ENCODE measurements around the gene HSPB3. TPM values are rescaled to one million over a fixed set of nuclear protein-coding genes. Genes with fewer than 3 reads are reported as not detected.
"Not testable (repeated sequence)": the region's sequence is repeated elsewhere in the genome, so short reads cannot be mapped to it uniquely, and the experiment has no call there.

Gene HSPB3
- total RNA-seq, 1 donor from 2014 or later: 0.53 TPM

DNA sequence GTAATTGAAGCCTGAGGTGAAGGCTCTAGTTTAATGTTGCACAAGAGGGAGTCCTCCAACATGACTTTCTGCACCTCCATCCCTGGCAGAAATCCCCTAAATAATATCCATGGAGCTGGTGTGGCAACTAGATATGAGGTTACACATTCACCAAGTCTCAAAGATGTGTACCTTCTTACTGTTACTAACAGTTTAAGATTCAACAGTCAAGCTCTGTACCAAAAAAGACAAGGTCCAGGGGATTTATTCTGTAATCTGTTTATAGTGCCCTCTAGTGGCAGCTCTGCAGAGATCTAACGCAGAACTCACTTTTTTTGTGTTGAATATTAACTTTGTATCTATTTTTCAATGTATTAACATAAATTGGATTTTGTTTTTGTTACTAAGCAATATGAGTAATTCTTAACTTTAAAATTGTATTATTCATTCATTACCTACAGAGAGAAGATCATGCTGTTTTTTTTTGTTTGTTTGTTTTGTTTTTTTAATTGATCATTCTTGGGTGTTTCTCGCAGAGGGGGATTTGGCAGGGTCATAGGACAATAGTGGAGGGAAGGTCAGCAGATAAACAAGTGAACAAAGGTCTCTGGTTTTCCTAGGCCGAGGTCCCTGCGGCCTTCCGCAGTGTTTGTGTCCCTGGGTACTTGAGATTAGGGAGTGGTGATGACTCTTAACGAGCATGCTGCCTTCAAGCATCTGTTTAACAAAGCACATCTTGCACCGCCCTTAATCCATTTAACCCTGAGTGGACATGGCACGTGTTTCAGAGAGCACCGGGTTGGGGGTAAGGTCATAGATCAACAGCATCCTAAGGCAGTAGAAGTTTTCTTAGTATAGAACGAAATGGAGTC is 35.7 kb upstream of the HSPB3 start:
- H3K4me3 Mint-ChIP-seq; H3K4me1 Mint-ChIP-seq (ENCODE audit: unreplicated experiment); H3K27ac Mint-ChIP-seq; H3K27me3 Mint-ChIP-seq; DNase-seq (ENCODE audit: extremely low spot score, unreplicated experiment); H3K36me3 Mint-ChIP-seq; H3K9me3 Mint-ChIP-seq: not testable (repeated sequence)
- TF ChIP-seq, protein P1, sequence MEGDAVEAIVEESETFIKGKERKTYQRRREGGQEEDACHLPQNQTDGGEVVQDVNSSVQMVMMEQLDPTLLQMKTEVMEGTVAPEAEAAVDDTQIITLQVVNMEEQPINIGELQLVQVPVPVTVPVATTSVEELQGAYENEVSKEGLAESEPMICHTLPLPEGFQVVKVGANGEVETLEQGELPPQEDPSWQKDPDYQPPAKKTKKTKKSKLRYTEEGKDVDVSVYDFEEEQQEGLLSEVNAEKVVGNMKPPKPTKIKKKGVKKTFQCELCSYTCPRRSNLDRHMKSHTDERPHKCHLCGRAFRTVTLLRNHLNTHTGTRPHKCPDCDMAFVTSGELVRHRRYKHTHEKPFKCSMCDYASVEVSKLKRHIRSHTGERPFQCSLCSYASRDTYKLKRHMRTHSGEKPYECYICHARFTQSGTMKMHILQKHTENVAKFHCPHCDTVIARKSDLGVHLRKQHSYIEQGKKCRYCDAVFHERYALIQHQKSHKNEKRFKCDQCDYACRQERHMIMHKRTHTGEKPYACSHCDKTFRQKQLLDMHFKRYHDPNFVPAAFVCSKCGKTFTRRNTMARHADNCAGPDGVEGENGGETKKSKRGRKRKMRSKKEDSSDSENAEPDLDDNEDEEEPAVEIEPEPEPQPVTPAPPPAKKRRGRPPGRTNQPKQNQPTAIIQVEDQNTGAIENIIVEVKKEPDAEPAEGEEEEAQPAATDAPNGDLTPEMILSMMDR (conservative IDR thresholded peaks at IDR 0.05): peak; percentile 96

DNA sequence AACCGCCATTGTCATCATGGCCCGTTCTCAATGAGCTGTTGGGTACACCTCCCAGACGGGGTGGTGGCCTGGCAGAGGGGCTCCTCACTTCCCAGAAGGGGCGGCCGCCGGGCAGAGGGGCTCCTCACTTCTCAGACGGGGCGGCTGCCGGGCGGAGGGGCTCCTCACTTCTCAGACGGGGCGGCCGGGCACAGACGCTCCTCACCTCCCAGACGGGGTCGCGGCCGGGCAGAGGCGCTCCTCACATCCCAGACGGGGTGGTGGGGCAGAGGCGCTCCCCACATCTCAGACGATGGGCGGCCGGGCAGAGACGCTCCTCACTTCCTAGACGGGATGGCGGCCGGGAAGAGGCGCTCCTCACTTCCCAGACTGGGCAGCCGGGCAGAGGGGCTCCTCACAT is 35.0 kb upstream of the HSPB3 start:
- DNase-seq (ENCODE audit: extremely low spot score, unreplicated experiment); H3K4me1 Mint-ChIP-seq (ENCODE audit: unreplicated experiment); H3K27ac Mint-ChIP-seq; H3K27me3 Mint-ChIP-seq; H3K36me3 Mint-ChIP-seq; H3K4me3 Mint-ChIP-seq; H3K9me3 Mint-ChIP-seq: not testable (repeated sequence)

DNA sequence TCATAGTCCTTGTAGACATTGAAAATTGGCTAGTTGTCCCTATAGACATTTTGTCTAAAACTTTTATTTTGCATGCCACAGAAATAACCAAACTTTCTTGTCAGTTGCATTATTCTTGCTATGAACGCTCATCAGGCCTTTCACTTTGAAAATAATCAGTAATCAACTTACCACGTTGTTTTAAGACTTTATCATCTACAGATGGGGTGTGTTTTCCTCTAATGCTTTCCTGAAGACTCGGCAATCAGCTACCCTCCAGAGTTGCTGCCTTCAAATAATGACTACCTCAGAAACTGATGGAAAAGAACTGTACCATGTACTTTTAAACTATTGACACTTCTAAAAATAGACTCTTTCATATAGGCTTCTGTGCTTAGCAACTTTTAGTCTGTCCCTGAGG is 33.5 kb upstream of the HSPB3 start:
- Mint-ChIP-seq H3K9me3 (no peaks in the 10 kb centered on the region), H3K36me3 (no peaks in the 10 kb centered on the region), H3K4me3 (no peak overlapping the region), H3K4me1 (ENCODE audit: unreplicated experiment) (no peaks in the 10 kb centered on the region), H3K27me3 (no peaks in the 10 kb centered on the region), H3K27ac (no peak overlapping the region)
- TF ChIP-seq, protein P1 (conservative IDR thresholded peaks at IDR 0.05): no peak
- no peak for DNase-seq (ENCODE audit: extremely low spot score, unreplicated experiment)

DNA sequence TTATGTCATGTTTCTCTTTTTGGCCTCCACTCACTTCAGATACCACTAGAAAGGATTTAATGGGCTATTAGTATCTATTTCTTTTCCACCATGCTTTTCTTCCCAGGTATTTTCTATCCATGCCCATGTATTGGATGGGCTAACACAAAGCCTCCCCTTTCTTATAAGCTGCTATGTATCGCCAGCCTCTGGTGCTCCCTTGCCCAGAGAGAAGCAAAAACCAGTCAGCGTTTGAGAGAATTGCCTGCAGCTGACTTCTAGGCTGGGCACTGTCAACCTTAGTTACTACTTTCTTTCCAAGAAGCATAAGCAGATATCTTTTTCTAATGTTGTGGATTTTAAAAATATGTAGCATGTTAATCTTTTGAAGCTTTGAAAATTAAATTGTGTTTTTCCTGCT is 30.2 kb upstream of the HSPB3 start:
- Mint-ChIP-seq H3K4me3 (no peak overlapping the region), H3K36me3 (no peaks in the 10 kb centered on the region), H3K4me1 (ENCODE audit: unreplicated experiment) (no peaks in the 10 kb centered on the region), H3K9me3 (no peaks in the 10 kb centered on the region), H3K27ac (no peak overlapping the region), H3K27me3 (no peaks in the 10 kb centered on the region)
- DNase-seq (ENCODE audit: extremely low spot score, unreplicated experiment): no peak
- TF ChIP-seq, protein P1 (conservative IDR thresholded peaks at IDR 0.05): no peak

DNA sequence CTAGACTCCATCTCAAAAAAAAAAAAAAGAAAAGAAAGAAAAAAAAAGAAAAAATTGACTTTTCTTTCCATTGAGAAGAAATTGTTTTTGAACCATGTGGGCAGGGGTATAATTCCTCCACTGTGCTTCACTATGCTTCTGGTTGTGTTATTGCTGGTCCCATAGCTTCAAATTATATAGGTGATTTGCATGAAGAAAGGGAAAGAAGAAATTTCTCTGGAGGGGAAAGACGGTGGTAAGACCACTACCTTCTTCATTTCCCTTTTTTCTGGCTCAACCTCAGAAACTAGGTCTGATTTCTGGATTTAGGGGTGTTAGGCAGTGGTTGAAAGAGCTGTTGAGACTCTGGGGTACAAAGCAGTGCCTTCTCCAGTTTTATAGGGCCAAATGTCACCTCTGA is 29.3 kb upstream of the HSPB3 start:
- no peak for DNase-seq (ENCODE audit: extremely low spot score, unreplicated experiment)
- no peak overlapping the region for H3K4me3 Mint-ChIP-seq
- no peaks in the 10 kb centered on the region for H3K27me3 Mint-ChIP-seq
- H3K36me3 Mint-ChIP-seq: no peaks in the 10 kb centered on the region
- no peaks in the 10 kb centered on the region for H3K4me1 Mint-ChIP-seq (ENCODE audit: unreplicated experiment)
- H3K9me3 Mint-ChIP-seq: no peaks in the 10 kb centered on the region
- TF ChIP-seq, protein P1 (conservative IDR thresholded peaks at IDR 0.05): no peak
- H3K27ac Mint-ChIP-seq: no peak overlapping the region

DNA sequence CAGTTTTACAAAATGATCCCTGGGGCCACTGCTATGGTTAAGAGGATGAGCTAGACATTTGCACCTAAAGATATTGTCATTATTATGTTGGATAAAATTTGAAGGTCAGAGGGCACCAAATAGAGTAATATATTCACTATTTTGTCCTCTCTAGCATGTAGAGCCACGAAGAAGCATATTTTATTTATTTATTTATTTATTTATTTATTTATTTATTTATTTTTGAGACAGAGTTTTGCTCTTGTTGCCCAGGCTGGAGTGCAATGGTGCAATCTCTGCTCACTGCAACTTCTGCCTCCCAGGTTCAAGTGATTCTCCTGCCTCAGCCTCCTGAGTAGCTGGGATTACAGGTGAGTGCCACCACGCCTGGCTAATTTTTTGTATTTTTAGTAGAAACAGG is 20.8 kb upstream of the HSPB3 start:
- H3K4me3 Mint-ChIP-seq; DNase-seq (ENCODE audit: extremely low spot score, unreplicated experiment); H3K4me1 Mint-ChIP-seq (ENCODE audit: unreplicated experiment); H3K27ac Mint-ChIP-seq; H3K9me3 Mint-ChIP-seq; H3K27me3 Mint-ChIP-seq; H3K36me3 Mint-ChIP-seq: not testable (repeated sequence)

Measured in type B pancreatic cell (in vitro differentiated cells).